ENCODE results near the gene DDX23.
A peak's percentile ranks its signal among the peaks of the same experiment; 100 is the strongest.

GRCh38 chr12:48865281-48866051 lies 13.5 kb upstream of the DDX23 start, which contains the start of gene RND1:
- TF ChIP-seq, protein P1, sequence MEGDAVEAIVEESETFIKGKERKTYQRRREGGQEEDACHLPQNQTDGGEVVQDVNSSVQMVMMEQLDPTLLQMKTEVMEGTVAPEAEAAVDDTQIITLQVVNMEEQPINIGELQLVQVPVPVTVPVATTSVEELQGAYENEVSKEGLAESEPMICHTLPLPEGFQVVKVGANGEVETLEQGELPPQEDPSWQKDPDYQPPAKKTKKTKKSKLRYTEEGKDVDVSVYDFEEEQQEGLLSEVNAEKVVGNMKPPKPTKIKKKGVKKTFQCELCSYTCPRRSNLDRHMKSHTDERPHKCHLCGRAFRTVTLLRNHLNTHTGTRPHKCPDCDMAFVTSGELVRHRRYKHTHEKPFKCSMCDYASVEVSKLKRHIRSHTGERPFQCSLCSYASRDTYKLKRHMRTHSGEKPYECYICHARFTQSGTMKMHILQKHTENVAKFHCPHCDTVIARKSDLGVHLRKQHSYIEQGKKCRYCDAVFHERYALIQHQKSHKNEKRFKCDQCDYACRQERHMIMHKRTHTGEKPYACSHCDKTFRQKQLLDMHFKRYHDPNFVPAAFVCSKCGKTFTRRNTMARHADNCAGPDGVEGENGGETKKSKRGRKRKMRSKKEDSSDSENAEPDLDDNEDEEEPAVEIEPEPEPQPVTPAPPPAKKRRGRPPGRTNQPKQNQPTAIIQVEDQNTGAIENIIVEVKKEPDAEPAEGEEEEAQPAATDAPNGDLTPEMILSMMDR (IDR thresholded peaks at IDR 0.05), result peak in 1 of 7 experiments; percentile 21
- TF ChIP-seq POLR2AphosphoS5 (IDR thresholded peaks at IDR 0.05) (peak; percentile 90 to 100 (median 99)), EP300 (IDR thresholded peaks at IDR 0.05) (no peak), POLR2A (IDR thresholded peaks at IDR 0.05) (peak in 2 of 4 donors; percentile 97 to 98)
